HEK293 (cell line): ENCODE data around the gene HSPH1.

Experiments
- CTCF ChIA-PET: fragments of 350-600 bp; formaldehyde crosslinking; extraction: SDS; loops from one replicate; lab custom pipeline; 2021; ENCODE audit warnings: antibody characterized with exemption; lab: Yijun Ruan, JAX
- POLR2A ChIA-PET: fragments of 300-600 bp; formaldehyde crosslinking; extraction: SDS; loops from one replicate; lab custom pipeline; 2020; ENCODE audit warnings: antibody characterized with exemption, inconsistent platforms; lab: Yijun Ruan, JAX
- H3K27ac ChIP-seq: fragments of 200-500 bp; sonication (Bioruptor generic); 2 replicates; pipeline ENCODE4 v1.5.1; 2014; ENCODE audit warnings: low read depth, low read length, control low read depth, inconsistent platforms; ENCODE audit errors: extremely low read depth
- H3K36me3 ChIP-seq, 2 experiments: fragments of 200-500 bp in 1 of 2; sonication (Bioruptor generic) in 1 of 2; 1 replicate in 1 of 2; 2 replicates in 1 of 2; pipeline ENCODE4 v1.5.1; 2014 to 2017; ENCODE audit warnings: inconsistent platforms in 2 of 2, low read length in 2 of 2; ENCODE audit not compliant: control insufficient read depth in 2 of 2, insufficient read depth in 1 of 2
- H3K4me1 ChIP-seq: fragments of 200-500 bp; sonication (Bioruptor generic); 2 replicates; pipeline ENCODE4 v1.5.1; 2014; ENCODE audit warnings: mild to moderate bottlenecking, low read length, inconsistent platforms; ENCODE audit not compliant: control insufficient read depth, insufficient read depth
- H3K4me3 ChIP-seq: 2 replicates; pipeline ENCODE4 v1.5.1; 2011; ENCODE audit warnings: low read depth, mild to moderate bottlenecking, control low read depth, low read length, moderate library complexity
- H3K9me3 ChIP-seq: fragments of 200-500 bp; sonication (Bioruptor generic); 2 replicates; pipeline ENCODE4 v1.5.1; 2014; ENCODE audit warnings: low read depth, low read length, inconsistent platforms; ENCODE audit not compliant: control insufficient read depth, insufficient read depth
- BCL6B ChIP-seq: fragments of 450-650 bp; formaldehyde crosslinking; IDR thresholded peaks from 2 replicates; pipeline ENCODE4 v1.5.1; 2017; ENCODE audit warnings: missing biosample characterization, missing genetic modification characterization
- IKZF3 ChIP-seq: fragments of 450-650 bp; IDR thresholded peaks from 2 replicates; pipeline ENCODE4 v1.5.0; 2018; ENCODE audit warnings: missing biosample characterization, mild to moderate bottlenecking, missing genetic modification characterization, moderate library complexity
- KLF17 ChIP-seq: fragments of 450-650 bp; formaldehyde crosslinking; IDR thresholded peaks from 2 replicates; pipeline ENCODE4 v1.5.1; 2016; ENCODE audit warnings: missing biosample characterization, missing genetic modification characterization
- KLF8 ChIP-seq: fragments of 450-650 bp; formaldehyde crosslinking; IDR thresholded peaks from 2 replicates; pipeline ENCODE4 v1.5.1; 2016; ENCODE audit warnings: missing biosample characterization, missing genetic modification characterization
- OSR2 ChIP-seq: fragments of 450-650 bp; formaldehyde crosslinking; IDR thresholded peaks from 2 replicates; pipeline ENCODE4 v1.5.1; 2016; ENCODE audit warnings: missing biosample characterization, missing genetic modification characterization
- PRDM10 ChIP-seq: fragments of 450-650 bp; formaldehyde crosslinking; IDR thresholded peaks from 2 replicates; pipeline ENCODE4 v1.5.1; 2016; ENCODE audit warnings: missing biosample characterization, missing genetic modification characterization
- REPIN1 ChIP-seq: fragments of 450-650 bp; formaldehyde crosslinking; IDR thresholded peaks from 2 replicates; pipeline ENCODE4 v1.5.1; 2017; ENCODE audit warnings: missing biosample characterization, missing genetic modification characterization, low read depth
- SCRT2 ChIP-seq: fragments of 450-650 bp; formaldehyde crosslinking; IDR thresholded peaks from 2 replicates; pipeline ENCODE4 v1.5.1; 2016; ENCODE audit warnings: missing biosample characterization, missing genetic modification characterization
- SP7 ChIP-seq: fragments of 450-650 bp; formaldehyde crosslinking; IDR thresholded peaks from 2 replicates; pipeline ENCODE4 v1.5.1; 2016; ENCODE audit warnings: missing biosample characterization, missing genetic modification characterization
- ZBTB20 ChIP-seq: fragments of 450-650 bp; formaldehyde crosslinking; IDR thresholded peaks from 2 replicates; pipeline ENCODE4 v1.5.1; 2016; ENCODE audit warnings: missing biosample characterization, missing genetic modification characterization
- ZFP3 ChIP-seq: fragments of 450-650 bp; formaldehyde crosslinking; IDR thresholded peaks from 2 replicates; pipeline ENCODE4 v1.5.1; 2016; ENCODE audit warnings: low read depth, missing biosample characterization, missing genetic modification characterization
- ZNF146 ChIP-seq: fragments of 450-650 bp; formaldehyde crosslinking; IDR thresholded peaks from 2 replicates; pipeline ENCODE4 v1.5.1; 2016; ENCODE audit warnings: missing biosample characterization, missing genetic modification characterization
- ZNF19 ChIP-seq: fragments of 450-650 bp; formaldehyde crosslinking; IDR thresholded peaks from 2 replicates; pipeline ENCODE4; 2016; ENCODE audit warnings: missing biosample characterization, missing genetic modification characterization, low read depth
- ZNF202 ChIP-seq: fragments of 450-650 bp; formaldehyde crosslinking; IDR thresholded peaks from 2 replicates; pipeline ENCODE4 v1.5.1; 2016; ENCODE audit warnings: missing biosample characterization, missing genetic modification characterization, borderline replicate concordance
- ZNF239 ChIP-seq: fragments of 450-650 bp; formaldehyde crosslinking; IDR thresholded peaks from 2 replicates; pipeline ENCODE4 v1.5.1; 2016; ENCODE audit warnings: missing biosample characterization, missing genetic modification characterization
- ZNF335 ChIP-seq: fragments of 450-650 bp; formaldehyde crosslinking; conservative IDR thresholded peaks from 2 replicates; pipeline ENCODE4 v1.5.1; 2016; ENCODE audit warnings: missing biosample characterization, missing genetic modification characterization
- ZNF366 ChIP-seq: fragments of 450-650 bp; formaldehyde crosslinking; conservative IDR thresholded peaks from 2 replicates; pipeline ENCODE4 v1.5.1; 2016; ENCODE audit warnings: missing biosample characterization, missing genetic modification characterization
- ZNF391 ChIP-seq: fragments of 450-650 bp; formaldehyde crosslinking; IDR thresholded peaks from 2 replicates; pipeline ENCODE4 v1.5.1; 2016; ENCODE audit warnings: low read depth, missing biosample characterization, missing genetic modification characterization, borderline replicate concordance
- ZNF548 ChIP-seq: fragments of 450-650 bp; formaldehyde crosslinking; IDR thresholded peaks from 2 replicates; pipeline ENCODE4 v1.5.1; 2016; ENCODE audit warnings: missing biosample characterization, missing genetic modification characterization
- ZNF600 ChIP-seq: fragments of 450-650 bp; formaldehyde crosslinking; IDR thresholded peaks from 2 replicates; pipeline ENCODE4 v1.5.1; 2016; ENCODE audit warnings: missing biosample characterization, missing genetic modification characterization
- ZNF629 ChIP-seq: fragments of 450-650 bp; formaldehyde crosslinking; IDR thresholded peaks from 2 replicates; pipeline ENCODE4 v1.5.1; 2017; ENCODE audit warnings: missing biosample characterization, missing genetic modification characterization
- ZNF707 ChIP-seq: fragments of 450-650 bp; formaldehyde crosslinking; IDR thresholded peaks from 2 replicates; pipeline ENCODE4 v1.5.1; 2016; ENCODE audit warnings: missing biosample characterization, missing genetic modification characterization
- ZNF837 ChIP-seq: fragments of 450-650 bp; formaldehyde crosslinking; IDR thresholded peaks from 2 replicates; pipeline ENCODE4 v1.5.1; 2016; ENCODE audit warnings: missing biosample characterization, missing genetic modification characterization
- ZNF843 ChIP-seq: fragments of 450-650 bp; formaldehyde crosslinking; IDR thresholded peaks from 2 replicates; pipeline ENCODE4 v1.5.1; 2016; ENCODE audit warnings: missing biosample characterization, missing genetic modification characterization

HSPH1 gene

GRCh38 chr13:31167490-31167889, 5.8 kb upstream of the HSPH1 start:
- TF ChIP-seq ZNF146 (tag by site-specific recombination) (no peak), ZNF366 (tag by site-specific recombination) (0 out of 2 replicates have a peak, but pooled peaks have one; percentile 30)
- H3K36me3 ChIP-seq: no peaks in the 10 kb centered on the region
- no peaks in the 10 kb centered on the region for H3K4me1 ChIP-seq
- no peaks in the 10 kb centered on the region for H3K9me3 ChIP-seq
- ChIA-PET CTCF (no interaction called here), POLR2A (interaction anchor here (0.6 to 0.7 kb wide), 2 partner anchors 72 to 218 kb away, joined by 4 read pairs; no protein-coding TSS in a partner anchor)
- no peak overlapping the region for H3K27ac ChIP-seq
- no peak overlapping the region for H3K4me3 ChIP-seq

- TF ChIP-seq IKZF3 (tag by site-specific recombination) (no peak), SCRT2 (tag by site-specific recombination) (no peak), REPIN1 (no peak), SP7 (tag by site-specific recombination) (no peak), ZNF837 (tag by site-specific recombination) (no peak), KLF8 (tag by site-specific recombination) (no peak), ZNF239 (tag by site-specific recombination) (no peak), ZNF600 (tag by site-specific recombination) (no peak), ZFP3 (no peak), PRDM10 (peak; percentile 52), ZNF202 (no peak), BCL6B (no peak), ZNF548 (no peak), ZNF335 (tag by site-specific recombination) (peak; percentile 37; the same call in 1 of the 2 replicates), ZNF707 (tag by site-specific recombination) (no peak), ZNF629 (no peak)
- POLR2A ChIA-PET: interaction anchor here (0.6 to 0.7 kb wide), 2 partner anchors 72 to 218 kb away, joined by 4 read pairs; no protein-coding TSS in a partner anchor
- no peaks in the 10 kb centered on the region for H3K9me3 ChIP-seq
- H3K4me1 ChIP-seq: no peaks in the 10 kb centered on the region
- no peak overlapping the region for H3K27ac ChIP-seq
- H3K4me3 ChIP-seq: no peak overlapping the region
- H3K36me3 ChIP-seq: no peaks in the 10 kb centered on the region
- CTCF ChIA-PET: no interaction called here
Measured at GRCh38 chr13:31166591-31166990, 4.9 kb upstream of the HSPH1 start.

GRCh38 chr13:31162151-31163008, 676 bp upstream of the HSPH1 start:
- Histone ChIP-seq H3K36me3 (peaks cover 1 to 11% of the 10 kb centered on the region in 2 experiments; a peak in 2 of 3 replicates), H3K27ac (peak overlapping the region; percentile 71), H3K4me3 (peak overlapping the region; percentile 73), H3K4me1 (no peaks in the 10 kb centered on the region), H3K9me3 (no peaks in the 10 kb centered on the region)
- CTCF ChIA-PET: interaction anchor here (0.6 kb wide), 1 partner anchor 22 kb away, joined by 4 read pairs; no protein-coding TSS in a partner anchor
- POLR2A ChIA-PET: no interaction called here
- TF ChIP-seq ZNF19 (tag by site-specific recombination) (no peak), KLF17 (tag by site-specific recombination) (0 out of 2 replicates have a peak, but pooled peaks have one; percentile 36), ZNF843 (0 out of 2 replicates have a peak, but pooled peaks have one; percentile 42), ZBTB20 (peak; percentile 41; the same call in 1 of the 2 replicates), ZNF391 (tag by site-specific recombination) (peak; percentile 68; the same call in 1 of the 2 replicates), OSR2 (tag by site-specific recombination) (no peak)
